Activated CD4-positive, alpha-beta T cell treated with anti-CD3 and anti-CD28 coated beads, Interleukin-2, amount 10 ng/mL, durations not matched to agents 7 days and 5 days (primary cell): ENCODE data around the gene EPHB1. TPM values are rescaled to one million over a fixed set of nuclear protein-coding genes. Genes with fewer than 3 reads are reported as not detected.
A peak's percentile ranks its signal among the peaks of the same experiment; 100 is the strongest.

Experiments used
- CTCF ChIA-PET: fragments of 350-600 bp; sonication (Branson Sonifier 250); formaldehyde crosslinking; loops from one replicate; lab custom pipeline; 2021; ENCODE audit warnings: antibody characterized with exemption; lab: Charles Lee
- POLR2A ChIA-PET: fragments of 350-600 bp; sonication (Branson Sonifier 250); formaldehyde crosslinking; loops from one replicate; lab custom pipeline; 2021; ENCODE audit warnings: antibody characterized with exemption; lab: Charles Lee
- DNase-seq: peaks from one replicate; pipeline ENCODE4 v3.0.0-alpha.2; 2020
- H3K27ac Mint-ChIP-seq: one replicate; pipeline ENCODE4 v1.8.0; 2021; ENCODE audit warnings: mild to moderate bottlenecking, moderate library complexity, mixed read lengths
- H3K27me3 Mint-ChIP-seq: one replicate; pipeline ENCODE4 v1.8.0; 2021; ENCODE audit warnings: mixed read lengths
- H3K36me3 Mint-ChIP-seq: one replicate; pipeline ENCODE4 v1.8.0; 2021; ENCODE audit warnings: low read depth, mixed read lengths
- H3K4me1 Mint-ChIP-seq: one replicate; pipeline ENCODE4 v1.8.0; 2021; ENCODE audit warnings: mixed read lengths
- H3K4me3 Mint-ChIP-seq: one replicate; pipeline ENCODE4 v1.8.0; 2021; ENCODE audit warnings: mild to moderate bottlenecking, moderate library complexity, mixed read lengths
- H3K9me3 Mint-ChIP-seq: one replicate; pipeline ENCODE4 v1.8.0; 2021; ENCODE audit warnings: mixed read lengths
- total RNA-seq, 2 experiments: library from RNA; stranded (reverse); gene quantifications; one replicate each; pipeline ENCODE4 v1.2.3, GENCODE V29; 2021

The EPHB1 gene
- total RNA-seq, 2 experiments from 2014 or later = 1.2 to 1.8 TPM

- POLR2A ChIA-PET = no interaction called here
- no peak for DNase-seq
- CTCF ChIA-PET = no interaction called here
Observed at GRCh38 chr3:134846084-134846483, 51.0 kb downstream of the EPHB1 start.

GRCh38 chr3:134846911-134847317 is 51.9 kb downstream of the EPHB1 start:
- Mint-ChIP-seq H3K4me3 (no peak overlapping the region), H3K27ac (no peak overlapping the region), H3K27me3 (peaks cover 20% of the 10 kb centered on the region), H3K4me1 (no peaks in the 10 kb centered on the region), H3K9me3 (no peaks in the 10 kb centered on the region), H3K36me3 (no peaks in the 10 kb centered on the region)
- ChIA-PET CTCF (no interaction called here), POLR2A (no interaction called here)
- DNase-seq = no peak

More at GRCh38 chr3:134846084-134846483, 51.0 kb downstream of the EPHB1 start:
- H3K27ac Mint-ChIP-seq = no peak overlapping the region
- no peaks in the 10 kb centered on the region for H3K4me1 Mint-ChIP-seq
- no peak overlapping the region for H3K4me3 Mint-ChIP-seq
- peaks cover 20% of the 10 kb centered on the region for H3K27me3 Mint-ChIP-seq
- no peaks in the 10 kb centered on the region for H3K9me3 Mint-ChIP-seq
- H3K36me3 Mint-ChIP-seq = no peaks in the 10 kb centered on the region

GRCh38 chr3:134847349-134847748 is 52.3 kb downstream of the EPHB1 start:
- Mint-ChIP-seq H3K27me3 (peaks cover 20% of the 10 kb centered on the region), H3K4me3 (no peak overlapping the region), H3K4me1 (peaks cover under 1% of the 10 kb centered on the region), H3K9me3 (no peaks in the 10 kb centered on the region), H3K27ac (no peak overlapping the region), H3K36me3 (no peaks in the 10 kb centered on the region)
- ChIA-PET CTCF (no interaction called here), POLR2A (no interaction called here)
- DNase-seq = no peak

- Mint-ChIP-seq H3K36me3 (peaks cover 8% of the 10 kb centered on the region), H3K27ac (no peak overlapping the region), H3K4me1 (peaks cover 19% of the 10 kb centered on the region), H3K9me3 (peaks cover 3% of the 10 kb centered on the region), H3K27me3 (peaks cover 9% of the 10 kb centered on the region), H3K4me3 (no peak overlapping the region)
- DNase-seq = no peak
- CTCF ChIA-PET = no interaction called here
- POLR2A ChIA-PET = no interaction called here
Observed at GRCh38 chr3:134849561-134849960, 54.5 kb downstream of the EPHB1 start.

DNA sequence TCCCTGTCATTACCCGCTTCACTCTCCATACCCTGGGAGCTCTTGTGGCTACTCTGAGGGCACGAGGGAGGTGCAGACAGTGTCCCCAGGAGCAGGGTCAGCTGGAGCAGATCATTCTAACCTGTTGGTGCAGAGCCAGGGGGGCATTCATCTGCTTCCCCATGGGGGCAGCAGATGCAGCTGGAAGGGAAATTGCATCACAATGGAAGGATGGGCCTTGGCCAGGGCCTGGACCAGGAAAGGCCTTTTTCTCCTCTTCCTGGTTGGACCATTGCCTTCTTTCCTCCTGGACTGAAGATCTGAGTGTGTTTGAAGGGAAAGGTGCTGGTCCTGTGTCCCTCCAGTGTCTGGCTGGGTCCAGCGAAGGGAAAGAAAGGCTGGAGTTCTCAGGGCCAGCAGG is 55.7 kb downstream of the EPHB1 start:
- Mint-ChIP-seq H3K27me3 (peaks cover under 1% of the 10 kb centered on the region), H3K36me3 (peaks cover 8% of the 10 kb centered on the region)
- POLR2A ChIA-PET = no interaction called here

GRCh38 chr3:134852132-134852531 is 57.1 kb downstream of the EPHB1 start:
- Mint-ChIP-seq H3K9me3 (peaks cover 3% of the 10 kb centered on the region), H3K36me3 (peaks cover 8% of the 10 kb centered on the region), H3K4me1 (peaks cover 19% of the 10 kb centered on the region), H3K4me3 (no peak overlapping the region), H3K27me3 (peaks cover 8% of the 10 kb centered on the region), H3K27ac (no peak overlapping the region)
- ChIA-PET CTCF (interaction anchor here (1.2 kb wide), 1 partner anchor 10 kb away, joined by 5 read pairs; no protein-coding TSS in a partner anchor), POLR2A (no interaction called here)
- DNase-seq = no peak

More for the DNA sequence above, 55.7 kb downstream of the EPHB1 start:
- Mint-ChIP-seq H3K9me3 (peaks cover 3% of the 10 kb centered on the region), H3K27ac (no peak overlapping the region), H3K4me1 (peaks cover 19% of the 10 kb centered on the region), H3K4me3 (no peak overlapping the region)
- CTCF ChIA-PET = interaction anchor here (1.7 kb wide), 1 partner anchor 10 kb away, joined by 3 read pairs; no protein-coding TSS in a partner anchor
- no peak for DNase-seq

- peaks cover 19% of the 10 kb centered on the region for H3K4me1 Mint-ChIP-seq
- DNase-seq = peak; percentile 32
- peaks cover 11% of the 10 kb centered on the region for H3K27me3 Mint-ChIP-seq
- H3K9me3 Mint-ChIP-seq = peaks cover 3% of the 10 kb centered on the region
- POLR2A ChIA-PET = interaction anchor here (0.5 to 0.6 kb wide), 2 partner anchors 12 to 56 kb away, joined by 3 read pairs; no protein-coding TSS in a partner anchor
- H3K27ac Mint-ChIP-seq = peak overlapping the region; percentile 85
- H3K36me3 Mint-ChIP-seq = peaks cover 8% of the 10 kb centered on the region
- CTCF ChIA-PET = interaction anchor here (1.2 kb wide), 2 partner anchors 9 to 58 kb away, joined by 3 to 5 read pairs; no protein-coding TSS in a partner anchor
- peak overlapping the region; percentile 28 for H3K4me3 Mint-ChIP-seq
Observed at GRCh38 chr3:134852893-134853351, 57.9 kb downstream of the EPHB1 start.

DNA sequence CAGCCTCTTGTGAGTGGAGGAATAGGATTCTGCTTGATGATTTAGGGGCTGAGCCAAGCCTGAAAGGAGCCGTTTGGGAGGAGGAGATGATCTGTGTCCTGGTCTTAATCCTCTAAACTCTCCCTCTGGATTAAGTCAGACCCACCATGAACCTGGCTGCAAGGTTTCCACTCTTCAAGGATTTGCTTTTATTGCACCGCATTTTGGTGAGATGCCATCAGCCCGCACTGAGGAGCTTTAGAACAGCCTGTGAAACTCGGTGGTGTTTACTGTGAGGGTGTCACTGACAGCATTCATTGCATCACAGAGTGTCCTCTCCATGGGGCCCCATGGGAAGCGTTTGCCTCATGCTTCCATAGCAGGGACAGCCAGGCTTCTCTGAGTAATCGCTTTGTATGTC is 59.2 kb downstream of the EPHB1 start:
- H3K36me3 Mint-ChIP-seq = peaks cover 8% of the 10 kb centered on the region
- no peak overlapping the region for H3K27ac Mint-ChIP-seq
- peaks cover 3% of the 10 kb centered on the region for H3K9me3 Mint-ChIP-seq
- peaks cover 19% of the 10 kb centered on the region for H3K4me1 Mint-ChIP-seq
- no peak overlapping the region for H3K4me3 Mint-ChIP-seq
- no peak for DNase-seq
- CTCF ChIA-PET = no interaction called here
- H3K27me3 Mint-ChIP-seq = peaks cover 14% of the 10 kb centered on the region
- POLR2A ChIA-PET = no interaction called here

- H3K27ac Mint-ChIP-seq = no peak overlapping the region
- H3K4me1 Mint-ChIP-seq = peaks cover 18% of the 10 kb centered on the region
- H3K27me3 Mint-ChIP-seq = peaks cover 19% of the 10 kb centered on the region
- peaks cover 3% of the 10 kb centered on the region for H3K9me3 Mint-ChIP-seq
- ChIA-PET POLR2A (no interaction called here), CTCF (no interaction called here)
- peaks cover 8% of the 10 kb centered on the region for H3K36me3 Mint-ChIP-seq
- H3K4me3 Mint-ChIP-seq = no peak overlapping the region
- DNase-seq = no peak
Observed at GRCh38 chr3:134857356-134857755, 62.3 kb downstream of the EPHB1 start.

GRCh38 chr3:134857776-134858362 is 62.8 kb downstream of the EPHB1 start:
- ChIA-PET CTCF (no interaction called here), POLR2A (no interaction called here)
- peaks cover 13% of the 10 kb centered on the region for H3K4me1 Mint-ChIP-seq
- H3K4me3 Mint-ChIP-seq = no peak overlapping the region
- no peak for DNase-seq
- peaks cover 3% of the 10 kb centered on the region for H3K9me3 Mint-ChIP-seq
- no peak overlapping the region for H3K27ac Mint-ChIP-seq
- H3K36me3 Mint-ChIP-seq = peaks cover 7% of the 10 kb centered on the region
- H3K27me3 Mint-ChIP-seq = peaks cover 19% of the 10 kb centered on the region

- Mint-ChIP-seq H3K9me3 (no peaks in the 10 kb centered on the region), H3K36me3 (peaks cover under 1% of the 10 kb centered on the region), H3K4me3 (no peak overlapping the region), H3K27ac (no peak overlapping the region), H3K4me1 (peaks cover 6% of the 10 kb centered on the region), H3K27me3 (peaks cover 19% of the 10 kb centered on the region)
- ChIA-PET CTCF (no interaction called here), POLR2A (no interaction called here)
- DNase-seq = no peak
Observed at GRCh38 chr3:134858441-134859035, 63.5 kb downstream of the EPHB1 start.

DNA sequence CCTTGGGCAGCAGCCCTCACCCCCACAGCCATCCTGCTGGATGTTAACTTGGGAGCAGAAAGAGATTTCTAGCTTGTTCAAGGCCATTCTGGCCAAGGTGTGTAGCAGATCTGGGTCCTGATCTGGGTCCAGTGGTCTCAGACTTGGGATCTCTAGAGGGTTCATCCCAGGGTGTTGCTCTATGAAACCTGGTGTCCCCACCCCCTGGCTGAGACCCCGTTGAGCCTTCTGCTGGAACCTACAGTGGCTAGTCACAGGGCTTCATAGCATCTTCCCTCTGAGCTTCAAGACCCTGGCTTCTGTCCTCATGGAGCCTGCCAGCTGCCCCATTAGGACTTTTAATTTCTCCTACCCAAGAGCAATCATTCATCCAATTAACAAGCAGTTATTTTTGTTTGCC is 64.3 kb downstream of the EPHB1 start:
- Mint-ChIP-seq H3K4me1 (no peaks in the 10 kb centered on the region), H3K4me3 (no peak overlapping the region), H3K27me3 (peaks cover 19% of the 10 kb centered on the region), H3K27ac (no peak overlapping the region), H3K9me3 (no peaks in the 10 kb centered on the region), H3K36me3 (no peaks in the 10 kb centered on the region)
- CTCF ChIA-PET = no interaction called here
- DNase-seq = no peak
- POLR2A ChIA-PET = no interaction called here

- H3K36me3 Mint-ChIP-seq = no peaks in the 10 kb centered on the region
- H3K4me3 Mint-ChIP-seq = no peak overlapping the region
- ChIA-PET CTCF (no interaction called here), POLR2A (no interaction called here)
- peaks cover 25% of the 10 kb centered on the region for H3K27me3 Mint-ChIP-seq
- no peak overlapping the region for H3K27ac Mint-ChIP-seq
- no peak for DNase-seq
- H3K9me3 Mint-ChIP-seq = no peaks in the 10 kb centered on the region
- H3K4me1 Mint-ChIP-seq = no peaks in the 10 kb centered on the region
Observed at GRCh38 chr3:134860141-134860540, 65.1 kb downstream of the EPHB1 start.
